NCI-H1105 treated with DMSO at 0.1 percent for 48 hours (cell line): ENCODE data around the gene SPECC1L.
A peak's percentile ranks its signal among the peaks of the same experiment; 100 is the strongest.

Experiments
- DNase-seq: peaks from one replicate; lab custom pipeline; 2025; lab: John Stamatoyannopoulos, UW

The SPECC1L gene

DNA sequence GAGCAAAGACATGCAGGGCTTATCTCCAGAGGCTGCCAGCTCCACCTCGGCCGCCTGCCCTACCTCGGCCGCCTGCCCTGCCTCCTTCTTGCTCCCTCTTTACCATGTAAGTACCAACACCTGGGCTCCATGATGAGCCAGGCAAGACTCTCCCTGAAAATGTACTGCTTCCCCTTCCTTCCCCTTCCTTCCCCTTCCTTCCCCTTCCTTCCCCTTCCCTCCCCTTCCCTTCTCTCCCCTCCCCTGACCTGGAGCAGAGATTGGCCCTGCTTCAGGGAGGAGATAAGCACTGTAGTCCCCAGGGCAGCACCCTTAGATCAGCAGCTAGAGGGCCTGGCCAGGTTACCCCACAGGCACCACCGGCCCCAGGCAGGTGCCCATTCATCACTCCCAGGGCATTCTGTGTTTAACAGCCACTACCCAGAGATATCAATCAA is 131.3 kb downstream of the SPECC1L start:
- no peak for DNase-seq

DNA sequence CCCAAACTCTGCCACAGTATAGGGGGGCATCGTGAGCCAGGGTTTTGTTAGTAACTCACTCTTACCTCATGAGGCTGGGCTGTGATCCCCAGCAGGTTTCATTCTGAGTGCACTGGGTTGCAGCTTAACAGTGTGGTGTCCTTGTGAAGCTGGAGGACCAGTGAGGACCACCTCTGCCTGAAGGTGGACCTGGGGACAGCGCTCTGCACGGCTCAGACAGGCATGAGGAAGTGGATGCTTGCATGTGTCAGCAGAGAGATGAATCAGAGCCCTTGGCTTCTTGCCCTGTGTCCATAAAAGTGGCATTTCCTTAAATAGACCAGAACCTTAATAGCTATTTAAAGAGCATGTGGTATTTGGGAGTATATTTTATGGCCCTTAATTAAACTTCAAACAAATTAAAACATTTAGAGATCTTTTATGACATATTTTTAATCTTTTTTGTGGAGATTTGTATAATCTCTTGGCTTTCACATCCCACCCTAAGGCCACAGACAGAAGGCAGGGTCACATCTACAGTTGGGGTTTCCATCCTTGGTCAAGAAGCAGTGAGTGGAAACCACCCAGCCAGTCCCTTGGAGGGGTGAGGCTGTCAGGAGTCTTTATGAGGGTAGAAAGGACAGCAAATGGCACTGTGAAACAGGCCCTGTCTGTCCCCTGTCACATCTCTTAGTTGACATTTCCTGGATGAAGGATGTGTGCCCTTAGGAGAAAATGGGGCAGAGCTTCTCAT is 132.0 kb downstream of the SPECC1L start:
- peak; percentile 39 for DNase-seq

DNA sequence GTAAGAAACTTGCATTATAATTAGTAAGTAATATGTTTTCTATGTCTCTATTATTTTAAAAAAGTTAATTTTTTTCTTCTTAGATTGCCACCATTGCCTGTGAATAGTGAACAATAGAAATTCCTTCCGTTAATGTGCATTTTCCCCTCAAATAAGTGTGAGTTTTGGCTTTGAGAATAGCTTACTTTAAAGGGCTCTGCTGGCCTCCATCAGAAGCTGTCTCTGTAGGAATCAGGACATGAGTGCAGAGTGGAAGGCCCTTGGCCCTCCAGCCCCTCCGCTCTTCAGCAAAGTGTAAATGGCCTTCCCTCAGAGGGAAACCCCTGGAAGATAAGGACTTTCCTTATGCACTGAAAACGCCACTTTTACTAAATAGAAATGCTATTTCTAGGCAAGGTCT is 132.7 kb downstream of the SPECC1L start:
- no peak for DNase-seq

GRCh38 chr22:24404561-24405275 is 134.1 kb downstream of the SPECC1L start:
- no peak for DNase-seq

DNA sequence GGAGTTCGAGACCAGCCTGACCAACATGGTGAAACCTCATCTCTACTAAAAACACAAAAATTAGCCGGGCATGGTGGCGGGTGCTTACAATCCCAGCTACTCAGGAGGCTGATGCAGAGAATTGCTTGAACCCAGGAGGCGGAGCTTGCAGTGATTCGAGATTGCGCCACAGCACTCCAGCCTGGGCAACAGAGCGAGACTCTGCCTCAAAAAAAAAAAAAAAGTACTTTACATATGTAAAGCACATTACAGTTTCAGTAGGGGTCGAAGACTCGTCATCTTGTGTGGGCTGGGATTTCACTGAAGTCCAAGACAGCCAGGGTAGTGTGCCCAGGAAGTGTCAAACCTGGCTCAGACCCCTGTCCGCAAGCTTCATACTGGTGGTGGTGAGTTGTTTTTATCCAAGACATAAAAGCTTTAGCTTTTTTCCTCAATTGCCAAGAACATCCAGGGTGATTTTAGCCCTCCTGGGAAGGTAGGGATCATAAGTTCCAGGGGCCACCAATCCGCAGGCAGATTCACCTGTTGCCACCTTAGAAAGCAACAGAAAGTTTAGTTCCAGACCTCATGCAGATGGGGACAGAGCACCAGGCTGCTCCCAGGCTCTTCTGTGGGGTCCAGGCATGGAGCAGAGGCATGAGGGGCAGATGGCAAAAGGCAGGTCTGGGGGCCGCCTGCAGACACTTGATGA is 135.1 kb downstream of the SPECC1L start:
- DNase-seq, result no peak

DNA sequence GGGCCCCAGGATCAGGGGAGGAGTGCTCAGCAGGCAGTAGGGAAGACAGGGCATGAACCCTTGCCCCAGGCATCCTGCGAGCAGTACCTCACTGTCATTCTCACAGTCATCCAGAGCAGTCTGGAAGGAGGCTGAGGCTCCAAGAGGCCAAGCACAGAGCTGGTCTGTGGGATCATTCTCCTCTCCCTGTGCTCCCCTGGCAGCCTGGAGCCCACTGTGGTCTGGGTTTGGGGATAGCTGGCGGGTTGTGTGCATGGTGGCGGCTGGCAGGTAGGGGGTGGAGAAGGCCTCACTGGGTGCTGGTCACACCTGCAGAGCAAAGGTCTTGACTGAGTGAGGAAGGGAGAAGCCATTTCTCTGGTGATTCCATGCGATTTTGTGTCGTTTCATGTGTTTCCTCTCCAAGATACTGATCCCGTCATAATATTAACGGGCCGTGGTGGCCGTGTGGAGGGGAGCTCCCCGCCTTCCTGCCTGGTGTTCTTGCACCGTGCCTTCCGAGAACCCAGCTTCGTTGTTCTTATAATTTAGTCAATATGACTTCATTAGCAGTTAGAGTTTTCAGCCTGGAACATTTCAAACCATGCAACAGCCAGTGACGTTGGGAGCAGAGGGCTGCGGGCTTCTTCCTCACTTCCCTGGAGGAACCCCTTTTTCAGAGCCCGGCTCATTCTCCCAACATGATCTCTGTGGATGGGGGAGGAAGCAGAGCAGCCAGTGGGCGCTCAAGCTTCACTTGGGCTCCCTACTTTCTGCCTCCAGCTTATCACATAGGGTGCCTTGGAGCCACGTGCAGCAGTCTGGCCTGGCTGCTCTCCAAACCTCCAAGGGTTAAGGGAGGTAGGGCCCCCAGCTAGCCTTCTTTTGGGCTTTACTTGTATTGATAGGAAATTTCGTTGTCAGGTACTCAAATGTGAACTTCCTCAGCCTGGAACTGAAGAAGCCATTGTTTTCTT is 136.0 kb downstream of the SPECC1L start:
- DNase-seq, result no peak

- DNase-seq, result no peak
Observed at GRCh38 chr22:24407278-24407665, 136.6 kb downstream of the SPECC1L start.

GRCh38 chr22:24407884-24408283 is 137.3 kb downstream of the SPECC1L start:
- DNase-seq, result no peak

DNA sequence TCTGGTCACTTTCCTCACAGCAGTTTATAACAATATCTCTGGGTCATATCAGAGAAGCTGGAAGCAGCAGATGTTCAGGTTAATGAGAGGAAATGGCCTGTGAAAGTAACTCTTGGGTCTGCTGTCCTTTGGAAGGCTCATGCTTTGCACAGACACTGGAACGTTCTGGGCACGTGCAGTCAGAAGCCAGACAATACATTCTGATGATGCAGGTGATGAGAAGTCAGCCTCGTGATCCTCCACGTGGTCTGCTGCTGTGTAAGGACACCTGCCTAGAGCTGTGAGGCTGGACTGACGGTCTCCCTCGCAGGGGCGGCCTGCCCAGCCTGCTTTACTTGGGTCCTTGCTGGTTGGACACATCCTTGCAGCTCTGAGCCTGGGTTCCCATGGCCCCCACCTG is 138.0 kb downstream of the SPECC1L start:
- no peak for DNase-seq

GRCh38 chr22:24409707-24410106 is 139.1 kb downstream of the SPECC1L start:
- no peak for DNase-seq

DNA sequence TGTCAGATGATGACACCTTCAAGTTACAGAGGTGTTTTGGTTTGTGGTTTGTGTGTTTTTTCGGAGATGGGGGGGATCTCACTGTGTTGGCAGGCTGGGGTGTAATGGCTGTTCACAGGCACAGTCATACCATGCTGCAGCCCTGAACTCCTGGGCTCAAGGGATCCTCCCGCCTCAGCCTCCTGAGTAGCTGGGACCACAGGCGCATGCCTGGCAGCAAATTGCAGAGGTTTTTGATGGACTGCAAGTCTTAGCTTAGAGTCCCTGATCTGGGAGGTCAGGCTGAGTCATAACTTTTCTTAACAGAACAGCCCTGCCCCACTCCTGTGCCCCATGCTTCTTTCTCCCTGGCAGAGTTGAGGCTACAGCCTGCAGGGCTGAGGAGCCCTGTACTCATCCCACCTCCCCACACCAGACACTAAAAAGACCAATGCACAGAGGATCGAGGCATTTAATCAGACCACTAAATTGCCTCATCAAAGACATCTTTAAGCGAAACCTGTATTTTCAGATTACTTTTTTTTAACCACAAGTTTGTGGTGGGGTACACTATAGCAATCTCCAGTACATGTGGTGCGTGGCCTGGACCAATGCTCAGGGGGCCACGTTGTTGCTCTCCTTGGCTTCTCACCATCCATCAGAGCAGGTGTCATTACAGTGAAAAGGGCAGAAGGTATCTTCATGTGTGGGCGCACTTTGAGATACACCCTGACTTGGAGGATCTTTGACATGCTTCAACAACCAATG is 139.7 kb downstream of the SPECC1L start:
- DNase-seq, result no peak

- no peak for DNase-seq
Observed at GRCh38 chr22:24411256-24412004, 140.8 kb downstream of the SPECC1L start.

GRCh38 chr22:24412274-24412673 is 141.6 kb downstream of the SPECC1L start:
- DNase-seq, result no peak

DNA sequence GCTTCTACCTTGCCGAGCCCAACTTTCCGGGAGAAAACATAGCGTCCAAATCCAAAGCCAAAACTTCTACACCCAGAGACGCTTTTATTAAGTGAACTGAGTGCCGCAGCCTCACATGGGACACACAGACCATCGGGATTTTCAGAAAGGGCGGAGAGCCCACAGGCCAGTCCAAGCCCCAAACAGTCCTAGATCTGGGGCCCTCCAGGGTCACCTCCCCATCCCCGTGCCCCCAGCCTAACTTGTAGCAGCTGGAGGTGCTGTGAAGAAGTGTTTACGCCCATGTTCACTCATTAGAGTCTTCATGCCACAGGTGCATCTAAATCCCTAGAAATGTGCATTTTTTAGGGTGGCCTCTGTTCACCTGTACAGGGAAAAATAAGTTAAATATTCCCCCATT is 142.6 kb downstream of the SPECC1L start:
- no peak for DNase-seq

DNA sequence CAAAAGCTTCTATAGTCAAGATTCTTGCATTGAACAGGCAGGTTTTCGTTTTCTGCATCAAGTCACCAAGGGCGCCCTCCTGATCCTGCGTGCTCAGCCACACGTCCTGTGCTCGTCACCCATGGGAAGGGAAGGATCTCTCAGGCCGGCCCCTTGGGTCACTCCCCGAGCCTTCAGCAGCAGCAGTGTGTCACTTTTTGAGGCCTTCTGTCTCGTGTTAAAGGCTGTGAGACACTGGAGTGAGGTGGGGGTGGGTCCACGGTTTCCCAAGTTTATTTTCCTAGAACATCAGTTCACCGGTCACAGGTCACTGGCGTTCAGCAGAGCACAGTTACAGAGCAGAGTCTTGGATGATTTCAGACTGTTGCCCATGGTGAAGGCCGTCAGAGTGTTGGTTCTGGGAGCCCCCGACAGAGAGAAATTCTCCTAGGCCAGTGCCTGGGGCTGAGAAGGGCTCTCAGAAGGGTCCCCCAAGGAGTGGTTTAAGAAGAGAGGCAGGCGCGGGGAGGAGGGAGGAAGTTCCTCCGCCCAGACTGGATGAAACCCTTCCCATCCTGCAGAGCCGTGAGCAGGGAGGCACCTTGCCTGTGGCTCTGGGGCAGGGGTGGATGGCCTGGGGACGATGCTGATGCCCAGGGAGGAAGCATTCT is 143.2 kb downstream of the SPECC1L start:
- DNase-seq, result no peak

GRCh38 chr22:24414523-24414922 is 143.9 kb downstream of the SPECC1L start:
- DNase-seq, result no peak

- no peak for DNase-seq
Observed at GRCh38 chr22:24414984-24415945, 144.6 kb downstream of the SPECC1L start.

DNA sequence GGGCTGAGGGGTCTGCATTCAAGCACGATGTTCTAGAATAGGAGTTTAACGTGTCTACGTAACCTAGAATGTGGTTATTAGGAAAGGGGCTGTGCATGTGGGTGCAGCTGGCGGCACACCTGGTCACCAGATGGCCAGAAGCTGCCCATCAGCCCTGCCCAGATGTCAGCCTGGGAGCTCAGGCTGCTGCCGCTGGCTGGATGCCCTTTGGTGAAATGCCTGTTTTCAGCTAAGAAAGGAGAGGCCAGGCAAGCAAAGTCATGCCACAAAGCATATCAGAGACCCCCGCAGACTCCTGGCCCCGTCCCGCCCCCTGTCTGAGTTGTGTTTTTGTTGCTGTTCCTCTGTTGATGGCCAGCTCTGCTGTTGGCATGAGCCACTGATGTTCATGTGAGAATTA is 145.5 kb downstream of the SPECC1L start:
- DNase-seq, result no peak

GRCh38 chr22:24416611-24417010 is 146.0 kb downstream of the SPECC1L start:
- DNase-seq, result no peak
